Uterus (tissue), 4 donors: ENCODE measurements around the gene NET1. TPM values are rescaled to one million over a fixed set of nuclear protein-coding genes. Genes with fewer than 3 reads are reported as not detected.

ENCODE experiments used
- DNase-seq, 2 donors: peaks; one replicate each; pipeline ENCODE4 v3.0.0-alpha.2; 2019 to 2020
- H3K27ac ChIP-seq, 2 donors: fragments of 200-600 bp; sonication (generic); 1 replicate in 1 of 2; 2 replicates in 1 of 2; pipeline ENCODE4 v1.5.1; 2016 to 2018
- H3K27me3 ChIP-seq, 2 donors: fragments of 200-600 bp; sonication (generic); one replicate each; pipeline ENCODE4 v1.5.1; 2018 to 2019; ENCODE audit warnings: control low read depth in 1 of 2
- H3K36me3 ChIP-seq, 2 donors: fragments of 200-600 bp; sonication (generic); one replicate each; pipeline ENCODE4 v1.5.1; 2019; ENCODE audit warnings: control low read depth in 1 of 2
- H3K4me1 ChIP-seq, 2 donors: fragments of 200-600 bp; sonication (generic); one replicate each; pipeline ENCODE4 v1.5.1; 2018 to 2019; ENCODE audit warnings: control low read depth in 1 of 2
- H3K4me3 ChIP-seq, 2 donors: fragments of 200-600 bp; sonication (generic); 1 replicate in 1 of 2; 2 replicates in 1 of 2; pipeline ENCODE4 v1.5.1; 2018 to 2019; ENCODE audit warnings: mild to moderate bottlenecking in 1 of 2
- H3K9me3 ChIP-seq, 2 donors: fragments of 200-600 bp; sonication (generic); one replicate each; pipeline ENCODE4 v1.5.1; 2019; ENCODE audit warnings: control low read depth in 1 of 2
- CTCF ChIP-seq, 4 experiments: fragments of 200-600 bp in 2 of 4; fragments of 450-650 bp in 2 of 4; sonication (generic) in 2 of 4; IDR thresholded peaks; one replicate each; pipeline ENCODE4 v1.5.1; 2016 to 2019; ENCODE audit warnings: antibody characterized with exemption in 4 of 4, mild to moderate bottlenecking in 2 of 4, moderate library complexity in 1 of 4
- POLR2A ChIP-seq, 2 donors: fragments of 450-650 bp; IDR thresholded peaks; one replicate each; pipeline ENCODE4 v1.6.1; 2016; ENCODE audit warnings: antibody characterized with exemption in 2 of 2, mild to moderate bottlenecking in 1 of 2, moderate library complexity in 1 of 2
- intact Hi-C: fragments of 100-400 bp; cut with DNase I; formaldehyde crosslinking; loops from one replicate; pipeline ENCODE4 v1.15.1; 2023; ENCODE audit warnings: low total_unique reads
- total RNA-seq, 4 donors: library from RNA; depleted of rRNA in 3 of 4; stranded (reverse); fragments of >200 nt in 3 of 4; gene quantifications; one replicate each; pipeline versions ENCODE4 v1.1.0 to v1.2.4, GENCODE V29; 2014 to 2023
- donor health status: DM: yes; HTN: yes; CAD: no.

Gene NET1
- total RNA-seq, 4 donors from 2014 or later: 21.0 to 126 (median 87.0) TPM

GRCh38 chr10:5446390-5446926 lies 34.1 kb downstream of the NET1 start:
- intact Hi-C loops: no loop called here
- Histone ChIP-seq H3K9me3 (no peaks in the 10 kb centered on the region), H3K4me1 (peaks cover 0 to 6% of the 10 kb centered on the region in 2 donors), H3K36me3 (no peaks in the 10 kb centered on the region), H3K4me3 (peak overlapping the region; percentile 48 to 58), H3K27me3 (no peaks in the 10 kb centered on the region), H3K27ac (peak overlapping the region; percentile 76 to 88)
- no peak for TF ChIP-seq CTCF (IDR thresholded peaks at IDR 0.05)
- TF ChIP-seq POLR2A (IDR thresholded peaks at IDR 0.05): peak; percentile 88 to 92
- DNase-seq: peak; percentile 94

- DNase-seq: no peak
- H3K36me3 ChIP-seq: no peaks in the 10 kb centered on the region
- intact Hi-C loops: no loop called here
- TF ChIP-seq POLR2A (IDR thresholded peaks at IDR 0.05) (no peak), CTCF (IDR thresholded peaks at IDR 0.05) (no peak)
- H3K4me1 ChIP-seq: peaks cover 0 to 6% of the 10 kb centered on the region in 2 donors
- peak overlapping the region; percentile 76 to 88 for H3K27ac ChIP-seq
- H3K9me3 ChIP-seq: no peaks in the 10 kb centered on the region
- peak overlapping the region; percentile 48 to 58 for H3K4me3 ChIP-seq
- H3K27me3 ChIP-seq: no peaks in the 10 kb centered on the region
Observed at GRCh38 chr10:5447056-5447455, 34.7 kb downstream of the NET1 start.

- Histone ChIP-seq H3K36me3 (no peaks in the 10 kb centered on the region), H3K27me3 (no peaks in the 10 kb centered on the region), H3K27ac (peak overlapping the region; percentile 76 to 88), H3K4me3 (peak overlapping the region; percentile 48 to 58), H3K9me3 (no peaks in the 10 kb centered on the region), H3K4me1 (peaks cover 0 to 6% of the 10 kb centered on the region in 2 donors)
- no peak for DNase-seq
- intact Hi-C loops: no loop called here
- TF ChIP-seq CTCF (IDR thresholded peaks at IDR 0.05) (no peak), POLR2A (IDR thresholded peaks at IDR 0.05) (no peak)
Observed at GRCh38 chr10:5447611-5448071, 35.3 kb downstream of the NET1 start.

GRCh38 chr10:5448333-5449001 lies 36.1 kb downstream of the NET1 start:
- TF ChIP-seq POLR2A (IDR thresholded peaks at IDR 0.05) (no peak), CTCF (IDR thresholded peaks at IDR 0.05) (no peak)
- no peaks in the 10 kb centered on the region for H3K27me3 ChIP-seq
- intact Hi-C loops: no loop called here
- peak overlapping the region; percentile 48 to 58 for H3K4me3 ChIP-seq
- no peaks in the 10 kb centered on the region for H3K36me3 ChIP-seq
- H3K4me1 ChIP-seq: peaks cover 0 to 6% of the 10 kb centered on the region in 2 donors
- H3K9me3 ChIP-seq: no peaks in the 10 kb centered on the region
- DNase-seq: no peak
- peak overlapping the region; percentile 76 to 88 for H3K27ac ChIP-seq

- no peak for TF ChIP-seq CTCF (IDR thresholded peaks at IDR 0.05)
- TF ChIP-seq POLR2A (IDR thresholded peaks at IDR 0.05): no peak
- H3K27ac ChIP-seq: peak overlapping the region; percentile 76 to 88
- H3K4me3 ChIP-seq: peak overlapping the region; percentile 10 to 48
- H3K9me3 ChIP-seq: no peaks in the 10 kb centered on the region
- intact Hi-C loops: no loop called here
- H3K27me3 ChIP-seq: no peaks in the 10 kb centered on the region
- H3K36me3 ChIP-seq: no peaks in the 10 kb centered on the region
- peaks cover 0 to 6% of the 10 kb centered on the region in 2 donors for H3K4me1 ChIP-seq
- DNase-seq: no peak
Observed at GRCh38 chr10:5449227-5449626, 36.9 kb downstream of the NET1 start.
